Activated naive CD4-positive, alpha-beta T cell treated with anti-CD3 and anti-CD28 coated beads for 36 hours (primary cell): ENCODE results near the gene ARSJ. TPM values are rescaled to one million over a fixed set of nuclear protein-coding genes. Genes with fewer than 3 reads are reported as not detected.
"Not testable (repeated sequence)": the region's sequence is repeated elsewhere in the genome, so short reads cannot be mapped to it uniquely, and the experiment has no call there.

Source experiments
- CTCF ChIA-PET: fragments of 350-600 bp; sonication (Branson Sonifier 250); formaldehyde crosslinking; loops from one replicate; lab custom pipeline; 2021; ENCODE audit warnings: antibody characterized with exemption; lab: Charles Lee
- DNase-seq: peaks from one replicate; pipeline ENCODE4 v3.0.0-alpha.2; 2020
- H3K27ac Mint-ChIP-seq: one replicate; pipeline ENCODE4 v1.8.0; 2021; ENCODE audit warnings: mild to moderate bottlenecking, mixed read lengths
- H3K27me3 Mint-ChIP-seq: one replicate; pipeline ENCODE4 v1.8.0; 2021; ENCODE audit warnings: low read depth, mixed read lengths
- H3K36me3 Mint-ChIP-seq: one replicate; pipeline ENCODE4 v1.8.0; 2021; ENCODE audit warnings: low read depth, mixed read lengths
- H3K4me1 Mint-ChIP-seq: one replicate; pipeline ENCODE4 v1.8.0; 2021; ENCODE audit warnings: low read depth, mixed read lengths
- H3K4me3 Mint-ChIP-seq: one replicate; pipeline ENCODE4 v1.8.0; 2021; ENCODE audit warnings: mild to moderate bottlenecking, moderate library complexity, mixed read lengths
- H3K9me3 Mint-ChIP-seq: one replicate; pipeline ENCODE4 v1.8.0; 2021; ENCODE audit warnings: mixed read lengths
- intact Hi-C: fragments of 100-400 bp; cut with micrococcal nuclease; formaldehyde crosslinking; loops from one replicate; pipeline ENCODE4 v1.15.1; 2023
- total RNA-seq, 2 experiments: library from RNA; stranded (reverse); gene quantifications; one replicate each; pipeline ENCODE4 v1.2.3, GENCODE V29; 2021

The ARSJ gene
- total RNA-seq = under 1 TPM; 0.05 to 0.10 TPM

GRCh38 chr4:113979148-113979904, at the start of gene ARSJ:
Gene ARSJ (minus strand): TSS chr4:113979647. CDS start chr4:113978834, 813 bp downstream.
- peaks cover 35% of the 10 kb centered on the region for H3K27me3 Mint-ChIP-seq
- intact Hi-C loops = no loop called here
- peak within 1 kb of the TSS; percentile 71 for H3K4me3 Mint-ChIP-seq
- H3K9me3 Mint-ChIP-seq = peaks cover 1% of the 10 kb centered on the region
- H3K4me1 Mint-ChIP-seq = peaks cover 11% of the 10 kb centered on the region
- H3K27ac Mint-ChIP-seq = no peak within 1 kb of the TSS
- peak; percentile 14 for DNase-seq
- CTCF ChIA-PET = no interaction called here
- no peaks in the 10 kb centered on the region for H3K36me3 Mint-ChIP-seq

GRCh38 chr4:114028071-114028470, 48.6 kb upstream of the ARSJ start:
- Mint-ChIP-seq H3K27me3 (no peaks in the 10 kb centered on the region), H3K36me3 (no peaks in the 10 kb centered on the region), H3K4me1 (no peaks in the 10 kb centered on the region), H3K4me3 (no peak overlapping the region), H3K9me3 (no peaks in the 10 kb centered on the region), H3K27ac (no peak overlapping the region)
- no peak for DNase-seq
- CTCF ChIA-PET = no interaction called here
- intact Hi-C loops = no loop called here

- H3K36me3 Mint-ChIP-seq = no peaks in the 10 kb centered on the region
- intact Hi-C loops = no loop called here
- H3K27ac Mint-ChIP-seq = no peak overlapping the region
- DNase-seq = no peak
- CTCF ChIA-PET = no interaction called here
- H3K9me3 Mint-ChIP-seq = no peaks in the 10 kb centered on the region
- H3K4me3 Mint-ChIP-seq = no peak overlapping the region
- no peaks in the 10 kb centered on the region for H3K27me3 Mint-ChIP-seq
- no peaks in the 10 kb centered on the region for H3K4me1 Mint-ChIP-seq
Measured at GRCh38 chr4:114027596-114027995, 48.1 kb upstream of the ARSJ start.

DNA sequence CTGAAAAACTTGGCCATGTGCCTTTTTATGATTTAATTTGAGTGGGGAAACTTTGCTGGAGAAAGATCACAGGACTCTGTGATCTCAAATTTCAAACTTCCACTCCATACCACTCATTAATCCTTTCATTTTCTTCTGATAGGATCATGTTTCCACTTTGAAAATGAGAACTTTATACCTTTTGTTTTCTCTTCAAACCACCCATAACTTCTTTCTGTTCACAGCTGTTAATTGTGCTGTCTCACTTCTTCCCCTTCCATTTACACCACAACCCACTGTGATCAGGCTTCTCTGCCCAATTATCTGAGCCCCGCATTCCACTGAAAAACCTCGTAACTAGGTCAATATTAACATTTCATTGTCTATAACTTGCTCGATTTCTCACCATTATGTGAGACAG, 47.0 kb upstream of the ARSJ start:
- no peaks in the 10 kb centered on the region for H3K9me3 Mint-ChIP-seq
- DNase-seq = no peak
- CTCF ChIA-PET = interaction anchor here (0.6 kb wide), 1 partner anchor 27 kb away, joined by 3 read pairs; no protein-coding TSS in a partner anchor
- no peaks in the 10 kb centered on the region for H3K4me1 Mint-ChIP-seq
- H3K4me3 Mint-ChIP-seq = no peak overlapping the region
- no peak overlapping the region for H3K27ac Mint-ChIP-seq
- H3K27me3 Mint-ChIP-seq = no peaks in the 10 kb centered on the region
- H3K36me3 Mint-ChIP-seq = no peaks in the 10 kb centered on the region
- intact Hi-C loops = no loop called here

DNA sequence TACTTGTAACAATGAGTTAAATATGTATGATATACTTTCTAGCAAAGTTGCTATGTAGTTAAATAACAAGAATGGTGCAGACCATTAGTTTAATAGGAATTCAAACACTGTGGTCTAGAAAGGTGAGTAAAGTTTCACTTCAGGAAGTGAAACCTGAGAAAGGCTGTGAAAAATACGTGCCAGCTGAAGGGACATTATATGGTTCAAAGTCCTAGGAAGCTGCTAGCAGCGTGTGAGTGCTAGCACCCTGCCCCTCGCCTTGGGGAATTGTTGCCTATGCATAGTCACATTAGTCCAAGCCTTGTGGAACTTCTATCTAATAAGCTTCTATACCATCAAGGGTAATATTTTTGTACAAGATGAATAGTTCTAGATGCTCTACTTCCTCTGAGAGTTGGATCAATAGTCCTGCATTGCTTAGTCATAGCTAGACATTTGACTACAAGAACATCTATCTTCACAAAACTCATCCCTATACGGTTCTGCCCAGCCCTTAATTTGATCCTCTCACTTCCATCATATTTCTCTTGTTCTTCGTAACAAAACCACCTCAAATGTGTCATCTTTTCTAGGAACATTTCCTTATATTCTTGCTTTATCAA, 45.8 kb upstream of the ARSJ start:
- Mint-ChIP-seq H3K27ac (no peak overlapping the region), H3K36me3 (no peaks in the 10 kb centered on the region), H3K9me3 (no peaks in the 10 kb centered on the region), H3K4me3 (no peak overlapping the region), H3K27me3 (no peaks in the 10 kb centered on the region), H3K4me1 (no peaks in the 10 kb centered on the region)
- no peak for DNase-seq
- intact Hi-C loops = no loop called here
- CTCF ChIA-PET = interaction anchor here (0.6 kb wide), 1 partner anchor 46 kb away, joined by 4 read pairs; no protein-coding TSS in a partner anchor

- H3K36me3 Mint-ChIP-seq = no peaks in the 10 kb centered on the region
- intact Hi-C loops = no loop called here
- CTCF ChIA-PET = no interaction called here
Measured at GRCh38 chr4:114021451-114021850, 42.0 kb upstream of the ARSJ start.

GRCh38 chr4:114019969-114020358, 40.5 kb upstream of the ARSJ start:
- Mint-ChIP-seq H3K27me3 (no peaks in the 10 kb centered on the region), H3K4me1 (peaks cover 7% of the 10 kb centered on the region), H3K9me3 (no peaks in the 10 kb centered on the region), H3K27ac (no peak overlapping the region), H3K36me3 (no peaks in the 10 kb centered on the region), H3K4me3 (no peak overlapping the region)
- intact Hi-C loops = no loop called here
- CTCF ChIA-PET = no interaction called here
- DNase-seq = no peak

More at GRCh38 chr4:114021451-114021850, 42.0 kb upstream of the ARSJ start:
- Mint-ChIP-seq H3K4me3 (no peak overlapping the region), H3K27me3 (no peaks in the 10 kb centered on the region), H3K4me1 (peaks cover 7% of the 10 kb centered on the region), H3K9me3 (no peaks in the 10 kb centered on the region), H3K27ac (no peak overlapping the region)
- DNase-seq = no peak

GRCh38 chr4:114019276-114019968, 40.0 kb upstream of the ARSJ start:
- Mint-ChIP-seq H3K4me3 (no peak overlapping the region), H3K36me3 (no peaks in the 10 kb centered on the region), H3K27ac (no peak overlapping the region), H3K27me3 (no peaks in the 10 kb centered on the region), H3K9me3 (no peaks in the 10 kb centered on the region), H3K4me1 (peaks cover 7% of the 10 kb centered on the region)
- intact Hi-C loops = no loop called here
- no peak for DNase-seq
- CTCF ChIA-PET = no interaction called here

DNA sequence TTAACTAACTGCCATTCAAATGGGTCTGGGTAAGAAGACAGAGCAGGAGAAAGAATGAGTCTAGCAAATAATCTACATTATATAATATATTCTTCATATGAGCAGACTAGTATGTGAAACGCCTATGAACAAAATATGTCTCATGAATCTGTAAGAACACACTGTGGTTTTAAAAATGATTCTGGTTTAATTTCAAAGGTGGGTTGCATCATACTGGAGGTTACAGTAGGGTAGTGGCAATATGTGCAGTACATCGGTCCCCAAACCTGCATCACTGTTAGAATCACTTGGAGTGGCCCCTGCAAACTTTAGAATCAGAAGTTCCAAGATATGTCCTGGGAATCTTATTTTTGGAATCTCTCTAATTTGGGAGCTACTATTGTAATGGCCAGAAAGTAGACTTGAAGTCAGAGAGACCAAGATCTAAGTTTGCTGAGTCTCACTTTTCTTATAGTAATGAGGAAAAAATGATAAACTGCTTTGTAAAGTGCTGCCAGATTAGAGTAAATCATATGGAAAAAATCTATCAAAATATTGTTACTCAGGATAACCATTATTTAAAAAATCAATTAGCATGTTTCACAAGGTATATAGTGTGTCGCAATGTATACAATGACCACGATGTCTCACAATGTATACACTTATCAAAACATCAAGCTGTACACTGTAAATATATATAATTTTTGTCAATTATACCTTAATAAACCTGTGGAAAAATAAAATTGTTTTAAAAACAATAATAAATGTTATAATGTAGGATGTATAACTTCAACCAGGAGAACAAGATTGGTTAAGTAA, 37.9 kb upstream of the ARSJ start:
- Mint-ChIP-seq H3K27ac (no peak overlapping the region), H3K27me3 (no peaks in the 10 kb centered on the region), H3K36me3 (no peaks in the 10 kb centered on the region), H3K4me3 (no peak overlapping the region), H3K9me3 (no peaks in the 10 kb centered on the region), H3K4me1 (peaks cover 7% of the 10 kb centered on the region)
- DNase-seq = no peak
- intact Hi-C loops = no loop called here
- CTCF ChIA-PET = no interaction called here

DNA sequence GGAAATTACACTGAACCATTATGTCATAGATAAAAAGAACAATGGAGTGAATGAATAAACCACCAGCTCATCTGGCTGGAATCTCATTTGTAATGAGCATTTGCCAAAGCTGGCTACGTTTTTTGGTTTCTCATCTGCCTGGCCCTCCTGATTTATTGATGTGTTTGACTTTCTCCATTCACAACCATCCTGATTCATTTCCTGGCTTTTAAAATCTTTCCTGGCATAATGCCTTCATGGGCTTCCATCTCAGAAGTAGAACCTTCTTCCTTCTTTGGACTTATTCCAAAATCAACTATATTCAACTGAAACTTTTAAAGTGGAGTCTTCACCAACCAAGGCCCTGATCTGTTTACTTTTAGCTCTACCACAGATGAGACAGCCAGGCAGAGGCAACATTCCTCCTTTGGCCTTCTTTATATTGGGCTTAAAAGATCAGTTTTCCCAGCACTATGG, 36.0 kb upstream of the ARSJ start:
- intact Hi-C loops = no loop called here
- peaks cover 5% of the 10 kb centered on the region for H3K9me3 Mint-ChIP-seq
- H3K4me1 Mint-ChIP-seq = peaks cover 7% of the 10 kb centered on the region
- no peak overlapping the region for H3K4me3 Mint-ChIP-seq
- CTCF ChIA-PET = no interaction called here
- H3K36me3 Mint-ChIP-seq = peaks cover 3% of the 10 kb centered on the region
- H3K27me3 Mint-ChIP-seq = no peaks in the 10 kb centered on the region
- no peak overlapping the region for H3K27ac Mint-ChIP-seq
- DNase-seq = no peak

- H3K9me3 Mint-ChIP-seq, H3K4me1 Mint-ChIP-seq, intact Hi-C loops, H3K4me3 Mint-ChIP-seq, H3K27me3 Mint-ChIP-seq, H3K36me3 Mint-ChIP-seq, H3K27ac Mint-ChIP-seq, DNase-seq: not testable (repeated sequence)
- CTCF ChIA-PET = interaction anchor here (0.6 kb wide), 1 partner anchor 371 kb away, joined by 4 read pairs; no protein-coding TSS in a partner anchor
Measured at GRCh38 chr4:114013201-114013600, 33.8 kb upstream of the ARSJ start.

DNA sequence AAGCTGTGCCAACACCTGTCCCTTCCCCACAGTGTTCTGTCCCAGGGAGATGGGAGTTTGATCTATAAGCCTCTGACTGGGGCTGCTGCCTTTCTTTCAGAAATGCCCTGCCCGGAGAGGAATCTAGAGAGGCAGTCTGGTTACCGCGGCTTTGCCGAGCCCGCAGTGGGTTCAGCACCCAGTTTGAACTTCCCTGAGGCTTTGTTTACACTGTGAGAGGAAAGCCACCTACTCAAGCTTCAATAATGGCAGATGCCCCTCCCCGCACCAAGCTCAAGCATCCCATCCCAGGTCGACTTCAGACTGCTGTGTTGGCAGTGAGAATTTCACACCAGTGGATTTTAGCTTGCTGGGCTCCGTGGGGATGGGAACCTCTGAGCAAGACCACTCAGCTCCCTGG, 33.3 kb upstream of the ARSJ start:
- CTCF ChIA-PET = no interaction called here
- no peak for DNase-seq
- Mint-ChIP-seq H3K4me3 (no peak overlapping the region), H3K9me3 (peaks cover 5% of the 10 kb centered on the region), H3K4me1 (peaks cover 7% of the 10 kb centered on the region), H3K36me3 (peaks cover 3% of the 10 kb centered on the region), H3K27ac (no peak overlapping the region), H3K27me3 (no peaks in the 10 kb centered on the region)
- intact Hi-C loops = no loop called here
